Astrocyte of the cerebellum (primary cell): Measurements from ENCODE around the gene ANKRD39.

ENCODE experiments used
- DNase-seq: peaks from one replicate; pipeline ENCODE4 v3.0.0-alpha.2; 2011; ENCODE audit warnings: low read depth
- H3K4me3 ChIP-seq: 2 replicates; pipeline ENCODE4 v1.5.1; 2011; ENCODE audit warnings: mild to moderate bottlenecking, low read depth, low read length, moderate library complexity
- in situ Hi-C: cut with HindIII; loops from 2 replicates; pipeline ENCODE4 v1.10.0; 2017; ENCODE audit warnings: low sequenced_read_pairs
- TF ChIP-seq, protein P1 (sequence below): IDR thresholded peaks from 2 replicates; pipeline ENCODE4 v1.5.1; 2012; ENCODE audit warnings: low read length, low read depth, moderate library complexity, mild to moderate bottlenecking; ENCODE audit errors: missing control alignments

ANKRD39 gene

DNA sequence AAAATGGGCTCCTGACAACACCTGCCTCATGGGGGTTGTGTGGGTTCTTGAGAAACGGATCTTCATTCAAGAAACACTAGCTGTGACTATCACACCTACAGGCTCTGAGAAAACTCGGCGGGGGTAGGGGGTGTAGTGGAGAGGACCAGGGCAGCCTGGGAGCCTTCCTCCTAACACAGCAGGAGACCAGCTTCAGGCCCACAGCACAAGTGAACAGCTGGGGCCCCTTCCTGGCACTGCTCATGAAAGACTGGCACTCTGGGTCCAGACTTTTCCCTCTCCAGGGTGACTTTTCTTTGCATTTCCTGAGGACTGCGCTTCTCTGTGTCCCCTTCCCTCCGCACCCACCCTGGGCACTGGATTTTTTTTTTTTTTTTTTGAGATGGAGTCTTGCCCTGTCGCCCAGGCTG is 19.2 kb upstream of the ANKRD39 start:
- no peak for DNase-seq
- in situ Hi-C loops = no loop called here
- TF ChIP-seq, protein P1, sequence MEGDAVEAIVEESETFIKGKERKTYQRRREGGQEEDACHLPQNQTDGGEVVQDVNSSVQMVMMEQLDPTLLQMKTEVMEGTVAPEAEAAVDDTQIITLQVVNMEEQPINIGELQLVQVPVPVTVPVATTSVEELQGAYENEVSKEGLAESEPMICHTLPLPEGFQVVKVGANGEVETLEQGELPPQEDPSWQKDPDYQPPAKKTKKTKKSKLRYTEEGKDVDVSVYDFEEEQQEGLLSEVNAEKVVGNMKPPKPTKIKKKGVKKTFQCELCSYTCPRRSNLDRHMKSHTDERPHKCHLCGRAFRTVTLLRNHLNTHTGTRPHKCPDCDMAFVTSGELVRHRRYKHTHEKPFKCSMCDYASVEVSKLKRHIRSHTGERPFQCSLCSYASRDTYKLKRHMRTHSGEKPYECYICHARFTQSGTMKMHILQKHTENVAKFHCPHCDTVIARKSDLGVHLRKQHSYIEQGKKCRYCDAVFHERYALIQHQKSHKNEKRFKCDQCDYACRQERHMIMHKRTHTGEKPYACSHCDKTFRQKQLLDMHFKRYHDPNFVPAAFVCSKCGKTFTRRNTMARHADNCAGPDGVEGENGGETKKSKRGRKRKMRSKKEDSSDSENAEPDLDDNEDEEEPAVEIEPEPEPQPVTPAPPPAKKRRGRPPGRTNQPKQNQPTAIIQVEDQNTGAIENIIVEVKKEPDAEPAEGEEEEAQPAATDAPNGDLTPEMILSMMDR = no peak
- no peak overlapping the region for H3K4me3 ChIP-seq

DNA sequence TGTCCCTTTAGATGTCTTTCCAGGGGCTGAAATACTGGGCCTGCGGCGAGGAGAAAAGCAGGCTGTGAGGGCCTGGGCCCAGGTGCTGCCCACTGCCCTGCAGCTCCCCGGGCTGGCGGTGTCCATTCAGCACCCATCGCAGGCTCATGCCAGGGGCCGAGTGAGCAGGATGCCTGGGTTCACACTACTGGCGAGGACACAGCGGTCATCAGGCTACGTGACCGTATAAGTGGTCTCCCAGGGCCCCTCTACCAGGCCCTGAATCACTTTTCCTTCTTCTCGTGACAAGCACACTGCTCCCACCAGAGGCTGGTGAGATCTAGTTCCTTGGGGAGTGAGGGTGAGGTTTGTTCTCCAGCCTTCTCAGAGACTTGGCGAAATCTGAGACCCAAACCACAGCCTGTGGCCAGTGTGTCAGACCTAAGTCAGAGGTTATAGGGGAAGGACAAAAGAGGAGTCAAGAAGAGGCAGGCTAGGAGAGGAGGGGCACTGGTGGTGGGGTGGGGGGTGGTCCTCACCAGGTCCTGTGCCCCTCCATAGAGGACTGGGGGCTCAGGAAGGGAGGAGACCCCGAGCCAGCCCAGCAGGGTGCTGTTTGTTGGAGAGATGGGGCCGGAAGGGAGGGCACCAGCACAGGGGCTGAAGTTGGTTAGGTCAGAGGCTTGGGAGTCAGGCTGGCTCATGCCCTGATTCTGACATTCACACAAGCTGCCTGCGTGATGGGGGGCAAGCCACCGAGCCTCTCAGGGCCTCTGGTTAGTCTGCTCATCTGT is 18.6 kb upstream of the ANKRD39 start:
- DNase-seq = no peak
- in situ Hi-C loops = no loop called here
- TF ChIP-seq, protein P1 = no peak
- no peak overlapping the region for H3K4me3 ChIP-seq

DNA sequence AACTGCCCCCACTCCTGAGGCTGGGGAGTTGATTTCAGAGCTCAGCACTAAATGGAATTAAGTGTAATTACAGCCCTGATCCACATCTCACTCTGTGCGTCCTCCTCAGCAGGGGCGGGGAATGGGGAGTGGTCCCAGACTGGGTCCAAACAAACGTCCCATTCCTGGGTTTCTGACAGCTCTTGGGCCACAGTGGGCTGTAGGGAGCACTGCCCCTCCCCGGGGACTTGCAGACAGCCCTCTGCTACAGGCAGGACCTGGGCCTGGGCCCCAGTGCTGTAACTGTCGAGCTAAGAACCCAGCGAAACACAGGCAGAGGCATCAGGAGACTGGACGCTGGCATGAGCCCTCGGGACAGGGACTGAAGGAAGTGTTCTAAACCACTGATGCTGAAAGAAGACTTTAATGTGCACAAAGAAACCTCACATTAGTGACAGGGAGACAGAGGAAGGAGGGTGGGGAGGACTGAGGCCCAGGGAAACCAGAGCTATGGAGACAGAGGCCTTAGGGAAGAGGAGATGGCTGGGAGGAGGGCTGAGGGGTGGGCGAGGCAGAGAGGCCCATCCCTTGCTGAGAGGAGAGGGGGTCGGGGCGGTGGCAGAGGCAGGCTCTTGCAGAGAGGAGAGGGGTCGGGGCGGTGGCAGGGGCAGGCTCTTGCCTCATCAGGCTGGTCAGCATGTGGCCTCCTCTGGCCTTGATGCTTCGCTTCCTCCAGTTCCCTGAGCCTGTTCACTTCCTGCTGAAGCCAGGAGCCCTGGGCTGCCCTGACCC is 17.9 kb upstream of the ANKRD39 start:
- in situ Hi-C loops = no loop called here
- no peak overlapping the region for H3K4me3 ChIP-seq
- TF ChIP-seq, protein P1 = no peak
- no peak for DNase-seq

DNA sequence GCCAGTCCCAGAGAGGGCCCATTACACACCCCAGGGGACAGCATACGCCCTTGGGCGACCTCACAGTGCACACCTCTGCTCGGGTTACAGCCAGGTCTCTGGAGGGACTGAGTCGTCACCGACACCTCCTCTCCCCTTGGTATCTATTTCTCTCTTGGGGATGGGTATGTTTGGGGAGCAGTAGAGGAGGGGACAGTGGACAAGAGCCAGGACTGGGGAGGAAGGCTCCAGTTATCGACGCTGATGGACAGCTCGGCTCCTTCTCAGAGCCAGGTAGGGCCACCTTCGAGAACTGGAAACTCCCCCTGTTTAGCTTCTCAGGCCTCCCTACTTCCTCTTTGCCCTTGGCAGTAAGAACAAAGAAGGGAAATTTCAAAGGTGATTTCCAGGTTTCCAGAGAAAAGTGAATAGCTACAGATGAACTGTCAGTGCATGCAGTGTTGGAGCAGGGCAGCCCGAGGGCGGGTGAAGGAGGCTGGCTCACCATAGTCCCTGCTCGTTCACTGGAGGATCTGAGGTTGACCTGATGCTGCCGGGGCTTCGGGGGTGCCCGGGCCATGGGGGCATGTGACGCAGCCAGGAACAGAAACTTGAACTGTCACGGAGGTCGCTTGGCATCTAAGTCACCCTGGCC is 16.5 kb upstream of the ANKRD39 start:
- no peak overlapping the region for H3K4me3 ChIP-seq
- TF ChIP-seq, protein P1 = no peak
- DNase-seq = no peak
- in situ Hi-C loops = no loop called here

DNA sequence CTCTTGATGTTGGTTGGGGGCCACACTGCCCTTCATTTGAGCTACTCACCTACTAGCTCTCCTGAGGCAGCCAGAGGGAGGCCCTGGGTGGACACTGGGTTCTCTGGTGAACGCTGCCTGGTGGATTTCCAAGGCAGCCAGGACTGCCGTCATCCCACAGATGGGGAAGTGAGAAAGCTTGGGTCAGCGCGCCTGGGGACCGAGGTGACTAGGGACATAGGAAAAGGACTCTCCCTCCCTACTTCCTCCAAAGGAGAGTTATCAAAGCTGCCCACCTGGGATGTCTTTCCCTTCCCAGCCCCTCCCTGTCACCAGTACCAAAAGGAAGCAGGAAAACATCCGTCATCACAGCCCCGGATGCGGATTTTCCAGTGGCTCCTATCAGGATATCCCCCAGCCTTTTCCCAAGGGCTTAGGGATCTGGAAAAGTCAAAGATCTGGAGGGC is 15.9 kb upstream of the ANKRD39 start:
- no peak overlapping the region for H3K4me3 ChIP-seq
- TF ChIP-seq, protein P1 = no peak
- DNase-seq = no peak
- in situ Hi-C loops = no loop called here

DNA sequence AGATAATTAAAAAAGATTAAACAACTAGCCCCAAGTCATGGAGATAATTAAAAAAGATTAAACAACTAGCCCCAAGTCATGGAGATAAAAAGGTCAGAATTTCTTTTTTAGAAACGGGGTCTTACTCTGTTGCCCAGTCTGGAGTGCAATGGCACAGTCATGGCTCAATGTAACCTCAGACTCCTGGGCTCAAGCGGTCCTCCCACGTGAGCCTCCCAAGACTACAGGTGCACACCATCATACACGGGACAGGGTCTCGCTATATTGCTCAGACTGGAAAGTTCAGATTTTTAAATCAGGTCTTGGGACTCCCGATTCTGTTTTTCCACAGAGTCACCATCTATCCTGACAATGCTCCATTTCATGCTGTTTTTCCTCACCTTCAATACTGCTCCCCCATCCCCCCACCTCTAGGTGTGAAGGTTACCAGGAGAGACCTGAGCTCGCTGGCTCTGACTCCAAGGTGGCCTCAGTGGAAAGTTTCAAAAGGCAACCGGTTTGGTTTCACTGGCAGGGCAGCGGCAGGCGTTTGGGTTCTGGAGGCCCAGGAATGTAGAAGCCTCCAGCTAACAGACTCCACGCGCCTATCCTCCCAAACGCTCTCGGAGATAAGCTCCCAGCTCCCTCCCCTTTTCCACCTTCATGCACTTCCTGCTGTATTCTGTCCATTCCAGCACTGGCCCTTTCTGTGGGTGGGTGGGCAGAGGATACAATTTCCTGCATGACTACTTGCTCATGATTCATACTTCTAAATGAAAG is 15.0 kb upstream of the ANKRD39 start:
- DNase-seq = no peak
- TF ChIP-seq, protein P1 = no peak
- in situ Hi-C loops = no loop called here
- H3K4me3 ChIP-seq = no peak overlapping the region
